ENCODE measurements around the gene HDAC8. TPM values are rescaled to one million over a fixed set of nuclear protein-coding genes. Genes with fewer than 3 reads are reported as not detected.

HDAC8 gene
- total and polyA plus RNA-seq, 9 of the 15 experiments (the other 6 are each of a cell fraction or from before 2014, with no cell fraction given) = 18.9 to 53.8 (median 28.7) TPM

DNA sequence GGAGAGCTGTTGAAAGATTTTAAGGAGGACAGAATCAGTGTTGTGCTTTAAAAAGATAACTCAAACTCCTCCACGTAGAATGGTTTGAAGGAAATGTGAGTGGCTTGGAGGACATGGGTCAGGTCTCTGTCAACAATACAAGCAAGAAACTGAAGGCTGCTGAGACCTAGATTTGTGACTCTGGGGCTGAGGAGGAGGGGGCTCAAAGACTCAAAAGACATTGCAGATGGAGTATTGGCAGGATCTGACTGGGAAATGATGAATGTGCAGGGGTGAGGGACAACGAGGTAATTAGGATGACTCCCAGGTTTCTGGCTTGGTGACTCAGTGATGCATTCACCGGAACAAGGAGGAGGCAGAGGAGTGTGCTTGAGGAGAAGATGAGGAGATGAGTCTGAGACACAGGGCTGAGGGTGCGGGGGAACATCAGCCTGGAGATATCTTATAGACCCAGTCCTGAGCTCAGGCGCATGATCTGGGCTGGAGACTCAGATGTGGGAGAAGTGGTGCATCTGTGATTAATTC lies 292.3 kb downstream of the HDAC8 start (continued):
- TF ChIP-seq HNRNPLL (IDR thresholded peaks at IDR 0.05; ENCODE audit: low read depth, low read length, poor library complexity, severe bottlenecking) = no peak
- TF ChIP-seq, protein P1, sequence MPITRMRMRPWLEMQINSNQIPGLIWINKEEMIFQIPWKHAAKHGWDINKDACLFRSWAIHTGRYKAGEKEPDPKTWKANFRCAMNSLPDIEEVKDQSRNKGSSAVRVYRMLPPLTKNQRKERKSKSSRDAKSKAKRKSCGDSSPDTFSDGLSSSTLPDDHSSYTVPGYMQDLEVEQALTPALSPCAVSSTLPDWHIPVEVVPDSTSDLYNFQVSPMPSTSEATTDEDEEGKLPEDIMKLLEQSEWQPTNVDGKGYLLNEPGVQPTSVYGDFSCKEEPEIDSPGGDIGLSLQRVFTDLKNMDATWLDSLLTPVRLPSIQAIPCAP (CRISPR knock-in tag; IDR thresholded peaks at IDR 0.05; ENCODE audit: borderline replicate concordance) = no peak
- no peak for TF ChIP-seq ZFP1 (CRISPR knock-in tag; IDR thresholded peaks at IDR 0.05)
- TF ChIP-seq NR2F6 (CRISPR knock-in tag; IDR thresholded peaks at IDR 0.05) = no peak
- no peak for TF ChIP-seq ZBTB7A (IDR thresholded peaks at IDR 0.05; ENCODE audit: borderline replicate concordance, control insufficient read depth, low read depth, low read length)
- TF ChIP-seq TAF1 (IDR thresholded peaks at IDR 0.05; ENCODE audit: control insufficient read depth, extremely low read depth, insufficient read depth, low read length, severe bottlenecking) = no peak
- TF ChIP-seq, protein P2, sequence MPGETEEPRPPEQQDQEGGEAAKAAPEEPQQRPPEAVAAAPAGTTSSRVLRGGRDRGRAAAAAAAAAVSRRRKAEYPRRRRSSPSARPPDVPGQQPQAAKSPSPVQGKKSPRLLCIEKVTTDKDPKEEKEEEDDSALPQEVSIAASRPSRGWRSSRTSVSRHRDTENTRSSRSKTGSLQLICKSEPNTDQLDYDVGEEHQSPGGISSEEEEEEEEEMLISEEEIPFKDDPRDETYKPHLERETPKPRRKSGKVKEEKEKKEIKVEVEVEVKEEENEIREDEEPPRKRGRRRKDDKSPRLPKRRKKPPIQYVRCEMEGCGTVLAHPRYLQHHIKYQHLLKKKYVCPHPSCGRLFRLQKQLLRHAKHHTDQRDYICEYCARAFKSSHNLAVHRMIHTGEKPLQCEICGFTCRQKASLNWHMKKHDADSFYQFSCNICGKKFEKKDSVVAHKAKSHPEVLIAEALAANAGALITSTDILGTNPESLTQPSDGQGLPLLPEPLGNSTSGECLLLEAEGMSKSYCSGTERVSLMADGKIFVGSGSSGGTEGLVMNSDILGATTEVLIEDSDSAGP (CRISPR knock-in tag; IDR thresholded peaks at IDR 0.05) = no peak
- TF ChIP-seq, protein P3, sequence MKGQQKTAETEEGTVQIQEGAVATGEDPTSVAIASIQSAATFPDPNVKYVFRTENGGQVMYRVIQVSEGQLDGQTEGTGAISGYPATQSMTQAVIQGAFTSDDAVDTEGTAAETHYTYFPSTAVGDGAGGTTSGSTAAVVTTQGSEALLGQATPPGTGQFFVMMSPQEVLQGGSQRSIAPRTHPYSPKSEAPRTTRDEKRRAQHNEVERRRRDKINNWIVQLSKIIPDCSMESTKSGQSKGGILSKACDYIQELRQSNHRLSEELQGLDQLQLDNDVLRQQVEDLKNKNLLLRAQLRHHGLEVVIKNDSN (CRISPR knock-in tag; IDR thresholded peaks at IDR 0.05) = no peak
- TF ChIP-seq HDAC6 (IDR thresholded peaks at IDR 0.05; ENCODE audit: low read depth, low read length) = no peak
- TF ChIP-seq, protein P4, sequence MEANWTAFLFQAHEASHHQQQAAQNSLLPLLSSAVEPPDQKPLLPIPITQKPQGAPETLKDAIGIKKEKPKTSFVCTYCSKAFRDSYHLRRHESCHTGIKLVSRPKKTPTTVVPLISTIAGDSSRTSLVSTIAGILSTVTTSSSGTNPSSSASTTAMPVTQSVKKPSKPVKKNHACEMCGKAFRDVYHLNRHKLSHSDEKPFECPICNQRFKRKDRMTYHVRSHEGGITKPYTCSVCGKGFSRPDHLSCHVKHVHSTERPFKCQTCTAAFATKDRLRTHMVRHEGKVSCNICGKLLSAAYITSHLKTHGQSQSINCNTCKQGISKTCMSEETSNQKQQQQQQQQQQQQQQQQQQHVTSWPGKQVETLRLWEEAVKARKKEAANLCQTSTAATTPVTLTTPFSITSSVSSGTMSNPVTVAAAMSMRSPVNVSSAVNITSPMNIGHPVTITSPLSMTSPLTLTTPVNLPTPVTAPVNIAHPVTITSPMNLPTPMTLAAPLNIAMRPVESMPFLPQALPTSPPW (CRISPR knock-in tag; IDR thresholded peaks at IDR 0.05) = no peak
- TF ChIP-seq, protein P5, sequence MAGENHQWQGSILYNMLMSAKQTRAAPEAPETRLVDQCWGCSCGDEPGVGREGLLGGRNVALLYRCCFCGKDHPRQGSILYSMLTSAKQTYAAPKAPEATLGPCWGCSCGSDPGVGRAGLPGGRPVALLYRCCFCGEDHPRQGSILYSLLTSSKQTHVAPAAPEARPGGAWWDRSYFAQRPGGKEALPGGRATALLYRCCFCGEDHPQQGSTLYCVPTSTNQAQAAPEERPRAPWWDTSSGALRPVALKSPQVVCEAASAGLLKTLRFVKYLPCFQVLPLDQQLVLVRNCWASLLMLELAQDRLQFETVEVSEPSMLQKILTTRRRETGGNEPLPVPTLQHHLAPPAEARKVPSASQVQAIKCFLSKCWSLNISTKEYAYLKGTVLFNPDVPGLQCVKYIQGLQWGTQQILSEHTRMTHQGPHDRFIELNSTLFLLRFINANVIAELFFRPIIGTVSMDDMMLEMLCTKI (IDR thresholded peaks at IDR 0.05; ENCODE audit: partially characterized antibody) = no peak
- TF ChIP-seq KHSRP (IDR thresholded peaks at IDR 0.05) = no peak
- TF ChIP-seq ZC3H4 (CRISPR knock-in tag; IDR thresholded peaks at IDR 0.05; ENCODE audit: borderline replicate concordance) = no peak
- TF ChIP-seq, protein P6, sequence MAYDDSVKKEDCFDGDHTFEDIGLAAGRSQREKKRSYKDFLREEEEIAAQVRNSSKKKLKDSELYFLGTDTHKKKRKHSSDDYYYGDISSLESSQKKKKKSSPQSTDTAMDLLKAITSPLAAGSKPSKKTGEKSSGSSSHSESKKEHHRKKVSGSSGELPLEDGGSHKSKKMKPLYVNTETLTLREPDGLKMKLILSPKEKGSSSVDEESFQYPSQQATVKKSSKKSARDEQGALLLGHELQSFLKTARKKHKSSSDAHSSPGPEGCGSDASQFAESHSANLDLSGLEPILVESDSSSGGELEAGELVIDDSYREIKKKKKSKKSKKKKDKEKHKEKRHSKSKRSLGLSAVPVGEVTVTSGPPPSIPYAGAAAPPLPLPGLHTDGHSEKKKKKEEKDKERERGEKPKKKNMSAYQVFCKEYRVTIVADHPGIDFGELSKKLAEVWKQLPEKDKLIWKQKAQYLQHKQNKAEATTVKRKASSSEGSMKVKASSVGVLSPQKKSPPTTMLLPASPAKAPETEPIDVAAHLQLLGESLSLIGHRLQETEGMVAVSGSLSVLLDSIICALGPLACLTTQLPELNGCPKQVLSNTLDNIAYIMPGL (CRISPR knock-in tag; IDR thresholded peaks at IDR 0.05) = no peak
- TF ChIP-seq TEAD2 (tag; IDR thresholded peaks at IDR 0.05) = no peak
- no peak for TF ChIP-seq PURB (CRISPR knock-in tag; IDR thresholded peaks at IDR 0.05; ENCODE audit: low read depth)
- TF ChIP-seq OTX1 (CRISPR knock-in tag; IDR thresholded peaks at IDR 0.05) = no peak
- TF ChIP-seq, protein P7, sequence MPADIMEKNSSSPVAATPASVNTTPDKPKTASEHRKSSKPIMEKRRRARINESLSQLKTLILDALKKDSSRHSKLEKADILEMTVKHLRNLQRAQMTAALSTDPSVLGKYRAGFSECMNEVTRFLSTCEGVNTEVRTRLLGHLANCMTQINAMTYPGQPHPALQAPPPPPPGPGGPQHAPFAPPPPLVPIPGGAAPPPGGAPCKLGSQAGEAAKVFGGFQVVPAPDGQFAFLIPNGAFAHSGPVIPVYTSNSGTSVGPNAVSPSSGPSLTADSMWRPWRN (IDR thresholded peaks at IDR 0.05; ENCODE audit: low read depth) = no peak
- TF ChIP-seq ZNF699 (CRISPR knock-in tag; IDR thresholded peaks at IDR 0.05; ENCODE audit: insufficient replicate concordance) = no peak
- no peak for TF ChIP-seq ZNF239 (CRISPR knock-in tag; IDR thresholded peaks at IDR 0.05)
